DND-41 (cell line): ENCODE measurements around the gene TMEM219.

Source experiments
- ATAC-seq: fragments of 200-7000 bp; cut with Tn5 transposase; 3 replicates; pipeline ENCODE4 v1.9.1; 2021; ENCODE audit warnings: low read depth; ENCODE audit not compliant: insufficient read depth
- DNase-seq: peaks from one replicate; pipeline ENCODE4 v3.0.0-alpha.2; 2020
- H2AFZ ChIP-seq: 2 replicates; pipeline ENCODE4 v1.6.0; 2012; ENCODE audit warnings: low read depth, low read length
- H3K27ac ChIP-seq: 2 replicates; pipeline ENCODE4 v1.5.1; 2012; ENCODE audit warnings: low read length, inconsistent platforms
- H3K27me3 ChIP-seq: fragments of 200-600 bp; sonication (generic); 2 replicates; pipeline ENCODE4 v1.6.0; 2012; ENCODE audit warnings: low read length, mild to moderate bottlenecking, inconsistent platforms; ENCODE audit not compliant: insufficient read depth, poor library complexity
- H3K36me3 ChIP-seq: 2 replicates; pipeline ENCODE4 v1.5.1; 2012; ENCODE audit warnings: low read length, inconsistent platforms; ENCODE audit not compliant: insufficient read depth
- H3K4me1 ChIP-seq: 2 replicates; pipeline ENCODE4 v1.5.1; 2012; ENCODE audit warnings: mild to moderate bottlenecking, low read length; ENCODE audit not compliant: insufficient read depth
- H3K4me2 ChIP-seq: 2 replicates; pipeline ENCODE4 v1.6.0; 2012; ENCODE audit warnings: mild to moderate bottlenecking, moderate library complexity, low read length, inconsistent platforms; ENCODE audit not compliant: insufficient read depth
- H3K4me3 ChIP-seq, 2 experiments: fragments of 200-600 bp in 1 of 2; shearing (Covaris generic) in 1 of 2; 2 replicates each; pipeline ENCODE4 v1.5.1; 2012 to 2016; ENCODE audit warnings: inconsistent platforms in 2 of 2, low read length in 2 of 2, mild to moderate bottlenecking in 2 of 2, low read depth in 1 of 2, moderate library complexity in 1 of 2
- H3K79me2 ChIP-seq: 2 replicates; pipeline ENCODE4 v1.6.0; 2012; ENCODE audit warnings: low read length, inconsistent platforms; ENCODE audit not compliant: insufficient read depth
- H3K9ac ChIP-seq: 2 replicates; pipeline ENCODE4 v1.6.0; 2012; ENCODE audit warnings: low read depth, mild to moderate bottlenecking, inconsistent platforms, low read length, moderate library complexity
- H3K9me3 ChIP-seq: 2 replicates; pipeline ENCODE4 v1.5.1; 2012; ENCODE audit warnings: low read length, moderate library complexity, mild to moderate bottlenecking, inconsistent platforms; ENCODE audit not compliant: insufficient read depth, severe bottlenecking
- H4K20me1 ChIP-seq: 2 replicates; pipeline ENCODE4 v1.6.0; 2012; ENCODE audit warnings: low read length; ENCODE audit not compliant: insufficient read depth
- CTCF ChIP-seq: IDR thresholded peaks from 2 replicates; pipeline ENCODE4 v1.5.1; 2012; ENCODE audit warnings: borderline replicate concordance, low read length, moderate library complexity, mild to moderate bottlenecking; ENCODE audit not compliant: poor library complexity, severe bottlenecking; ENCODE audit errors: extremely low read depth
- EZH2 ChIP-seq: IDR thresholded peaks from 3 replicates; pipeline ENCODE4 v1.6.1; 2012; ENCODE audit warnings: borderline replicate concordance, low read depth, mild to moderate bottlenecking, moderate library complexity, low read length, inconsistent platforms; ENCODE audit not compliant: severe bottlenecking

TMEM219 gene

GRCh38 chr16:29915590-29916247 is 46.2 kb upstream of the TMEM219 start:
- Histone ChIP-seq H3K27me3 (no peaks in the 10 kb centered on the region), H3K4me3 (no peak overlapping the region), H3K4me2 (no peak overlapping the region), H3K4me1 (no peaks in the 10 kb centered on the region), H3K79me2 (peaks cover 5% of the 10 kb centered on the region; the same call in 1 of the 2 replicates), H3K27ac (no peak overlapping the region), H3K9me3 (no peaks in the 10 kb centered on the region), H4K20me1 (peaks cover 4% of the 10 kb centered on the region; the same call in 1 of the 2 replicates), H3K9ac (no peak overlapping the region), H2AFZ (no peak overlapping the region), H3K36me3 (peaks cover 55% of the 10 kb centered on the region)
- no peak for TF ChIP-seq EZH2
- TF ChIP-seq CTCF = no peak
- no peak for DNase-seq
- ATAC-seq = no peak

- Histone ChIP-seq H3K27ac (no peak overlapping the region), H2AFZ (no peak overlapping the region), H3K9ac (no peak overlapping the region), H3K4me1 (no peaks in the 10 kb centered on the region), H3K4me3 (no peak overlapping the region), H3K9me3 (no peaks in the 10 kb centered on the region), H4K20me1 (peaks cover 11% of the 10 kb centered on the region; the same call in 1 of the 2 replicates), H3K27me3 (no peaks in the 10 kb centered on the region), H3K36me3 (peaks cover 59% of the 10 kb centered on the region), H3K79me2 (peaks cover 12% of the 10 kb centered on the region; the same call in 1 of the 2 replicates), H3K4me2 (no peak overlapping the region)
- ATAC-seq = no peak
- no peak for TF ChIP-seq CTCF
- TF ChIP-seq EZH2 = no peak
- DNase-seq = no peak
These were observed 44.9 kb upstream of the TMEM219 start for GRCh38 chr16:29916979-29917378.

- DNase-seq = no peak
These were observed 41.4 kb upstream of the TMEM219 start for GRCh38 chr16:29920288-29921033.

More at GRCh38 chr16:29920288-29921033, 41.4 kb upstream of the TMEM219 start:
- Histone ChIP-seq H3K27ac (no peak overlapping the region), H3K27me3 (no peaks in the 10 kb centered on the region), H3K9ac (no peak overlapping the region), H3K9me3 (no peaks in the 10 kb centered on the region), H3K79me2 (peaks cover 36% of the 10 kb centered on the region), H3K4me1 (peaks cover 19% of the 10 kb centered on the region), H3K4me2 (no peak overlapping the region), H3K4me3 (no peak overlapping the region), H2AFZ (no peak overlapping the region), H3K36me3 (peaks cover 55% of the 10 kb centered on the region), H4K20me1 (peaks cover 20% of the 10 kb centered on the region)
- ATAC-seq = no peak
- no peak for TF ChIP-seq CTCF
- no peak for TF ChIP-seq EZH2
